Dermis blood vessel endothelial cell (primary cell): ENCODE measurements around the gene FGFR2. TPM values are rescaled to one million over a fixed set of nuclear protein-coding genes. Genes with fewer than 3 reads are reported as not detected.

Source experiments
- DNase-seq: peaks from one replicate; pipeline ENCODE4 v3.0.0; 2010
- total RNA-seq: library from RNA; depleted of rRNA; stranded (reverse); fragments of >200 nt; gene quantifications from 2 replicates; pipeline ENCODE4 v1.2.3, GENCODE V29; 2014

Gene FGFR2
- total RNA-seq, 1 donor from 2014 or later: 1.7 TPM

DNA sequence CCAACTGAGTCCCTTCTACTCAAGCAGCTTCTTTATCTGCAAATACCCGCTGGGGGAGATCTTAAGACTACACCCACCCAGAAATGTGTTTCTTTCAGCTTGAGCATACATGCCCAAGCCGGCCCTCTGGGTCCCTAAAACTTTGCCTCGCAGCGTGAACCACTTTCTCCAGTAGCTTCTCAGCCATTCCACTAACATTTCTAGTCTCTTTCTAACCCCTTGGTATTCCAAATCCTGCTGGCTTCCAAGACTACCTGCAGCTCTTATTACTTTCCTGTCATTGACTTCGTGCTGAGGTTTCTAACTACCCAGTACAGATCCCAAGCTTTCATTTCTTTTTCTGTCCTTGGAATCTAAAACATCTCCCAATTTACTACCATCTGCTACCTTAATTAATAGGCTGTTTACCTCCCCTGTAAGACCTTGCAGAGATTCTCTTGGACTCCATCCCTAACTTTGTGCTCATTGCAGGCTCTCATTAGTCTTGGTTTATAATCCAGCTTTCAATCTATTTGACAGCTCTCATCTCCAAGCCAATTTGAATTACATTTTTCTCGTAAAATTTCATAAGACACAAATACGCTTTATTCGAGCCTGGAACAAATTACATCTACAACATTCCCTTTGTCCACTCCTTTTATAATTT lies 153.6 kb downstream of the FGFR2 start:
- no peak for DNase-seq

DNA sequence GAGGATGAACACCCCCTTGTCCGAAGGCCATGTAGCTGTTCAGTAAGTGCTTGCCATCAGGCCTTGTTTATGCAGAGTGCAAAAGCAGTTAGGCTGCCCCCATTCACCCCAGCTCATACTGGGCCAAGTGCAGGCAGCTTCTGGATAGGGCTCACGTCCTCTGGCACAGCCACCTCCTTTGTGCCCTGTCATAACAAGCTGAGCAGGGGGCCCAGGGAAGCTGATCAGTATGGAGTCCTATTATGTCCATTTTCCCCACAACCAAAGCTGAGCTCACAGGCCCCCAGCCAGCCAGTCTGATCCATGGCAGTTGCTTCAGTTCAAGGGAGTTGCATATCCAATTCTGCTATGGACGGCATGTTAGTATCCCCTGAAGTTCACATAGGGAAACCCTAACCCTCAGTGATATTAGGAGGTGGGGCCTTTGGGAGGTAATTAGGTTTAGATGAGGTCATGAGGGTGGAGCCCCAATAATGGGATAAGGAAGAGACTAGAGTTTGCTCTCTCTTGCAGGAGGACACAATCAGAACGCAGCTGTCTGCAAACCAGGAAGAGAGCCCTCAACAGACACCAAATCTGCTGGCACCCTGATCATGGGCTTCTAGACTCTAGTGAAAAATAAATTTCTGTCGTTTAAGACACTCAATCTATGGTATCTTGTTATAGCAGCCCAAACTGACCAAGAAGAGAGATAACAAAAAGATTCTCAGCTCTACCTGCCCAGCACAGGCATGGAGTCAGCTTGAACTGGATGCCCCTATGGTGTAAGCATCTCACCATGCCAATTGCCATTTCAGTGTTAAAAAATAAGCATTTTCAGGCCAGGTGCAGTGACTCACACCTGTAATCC lies 155.9 kb downstream of the FGFR2 start:
- DNase-seq: no peak

DNA sequence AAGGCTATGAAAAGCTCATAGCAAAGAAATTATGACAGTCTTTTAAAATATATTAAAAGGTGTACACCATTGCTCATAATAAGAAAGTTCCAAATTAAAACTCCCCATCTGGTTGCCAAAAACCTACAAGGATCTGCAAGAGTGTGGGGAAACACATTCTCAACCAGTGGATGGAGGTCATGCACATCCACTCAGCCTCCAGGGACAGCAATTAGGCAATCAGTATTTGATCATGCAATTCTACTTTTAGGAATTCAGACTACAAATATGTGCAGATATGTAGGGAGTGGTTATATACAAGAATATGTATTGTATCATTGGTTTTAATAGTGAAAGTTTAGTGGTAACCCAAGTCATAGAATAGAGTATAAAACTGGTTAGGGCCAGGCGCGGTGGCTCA lies 157.8 kb downstream of the FGFR2 start:
- no peak for DNase-seq

DNA sequence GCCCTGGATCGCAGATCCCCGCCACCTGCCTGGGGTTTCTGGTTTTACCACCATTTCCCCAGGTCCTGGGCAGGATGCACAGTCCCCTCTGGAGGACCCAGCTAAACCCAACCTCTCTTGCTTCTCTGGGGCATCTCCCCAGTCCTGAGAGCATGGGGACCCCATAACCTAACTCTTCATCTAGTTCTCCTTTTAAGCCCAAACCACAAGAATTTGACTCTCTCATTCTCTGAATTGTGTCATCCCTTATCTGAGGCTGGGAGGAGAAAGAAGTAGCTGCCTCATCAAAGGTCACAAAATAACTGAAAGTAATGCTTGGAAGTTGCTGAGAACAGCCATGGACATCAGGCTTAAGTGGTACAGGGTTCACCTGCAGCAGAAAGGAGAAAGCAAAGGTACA lies 159.9 kb downstream of the FGFR2 start:
- DNase-seq: no peak

DNA sequence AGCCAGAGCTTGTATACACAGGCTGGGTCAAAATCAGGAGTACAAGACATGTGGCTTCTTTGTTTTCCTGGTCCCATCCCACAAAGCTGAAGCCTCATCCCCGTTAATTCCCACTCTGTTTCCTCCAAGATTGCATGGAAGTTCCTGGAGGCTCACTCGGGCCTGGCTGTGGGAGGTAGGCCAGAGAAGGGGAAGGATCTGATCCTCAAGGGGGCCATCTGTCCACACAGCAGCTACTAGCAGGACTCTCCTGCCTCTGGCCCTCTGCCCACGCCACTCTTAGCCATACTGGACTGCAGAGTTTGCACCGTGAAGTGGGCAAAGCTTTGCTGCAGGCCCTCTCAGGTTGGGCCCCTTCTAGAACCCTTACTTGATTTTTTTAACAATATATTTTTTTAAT lies 160.6 kb downstream of the FGFR2 start:
- no peak for DNase-seq

DNA sequence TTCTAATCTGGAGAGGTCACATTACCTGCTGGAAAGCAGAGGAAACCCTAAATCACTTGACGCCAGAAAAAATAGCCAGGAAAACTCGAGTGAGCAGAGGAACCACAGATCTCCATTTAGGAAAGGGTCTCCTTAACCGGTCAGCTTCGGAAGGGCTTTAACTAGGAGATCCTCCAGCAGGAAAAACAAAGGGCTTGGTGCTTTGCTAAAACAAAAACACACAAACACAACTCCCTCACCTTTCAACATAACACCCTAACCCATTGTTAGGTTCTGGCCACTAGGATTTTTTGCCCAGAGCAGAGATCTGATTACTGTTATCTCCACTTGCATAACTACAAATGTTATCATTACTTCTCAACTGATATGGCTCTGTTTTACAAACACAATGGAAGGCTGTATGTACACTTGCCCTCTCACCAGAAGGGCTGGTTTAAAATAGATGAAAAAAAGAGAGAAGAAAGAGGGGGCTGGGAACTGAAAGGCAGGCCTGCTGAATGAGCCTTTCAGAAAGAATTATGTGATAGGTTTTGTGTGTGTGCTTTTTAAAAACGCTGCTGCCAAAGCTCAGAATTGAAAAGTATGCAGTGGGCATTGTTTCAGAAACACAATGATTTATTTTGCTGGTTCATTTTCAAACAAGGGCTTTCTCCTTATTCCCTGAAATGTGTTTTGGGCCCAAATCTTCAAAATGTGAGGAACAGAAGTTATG lies 161.5 kb downstream of the FGFR2 start:
- no peak for DNase-seq

GRCh38 chr10:121436281-121436629 lies 162.0 kb downstream of the FGFR2 start:
- no peak for DNase-seq

DNA sequence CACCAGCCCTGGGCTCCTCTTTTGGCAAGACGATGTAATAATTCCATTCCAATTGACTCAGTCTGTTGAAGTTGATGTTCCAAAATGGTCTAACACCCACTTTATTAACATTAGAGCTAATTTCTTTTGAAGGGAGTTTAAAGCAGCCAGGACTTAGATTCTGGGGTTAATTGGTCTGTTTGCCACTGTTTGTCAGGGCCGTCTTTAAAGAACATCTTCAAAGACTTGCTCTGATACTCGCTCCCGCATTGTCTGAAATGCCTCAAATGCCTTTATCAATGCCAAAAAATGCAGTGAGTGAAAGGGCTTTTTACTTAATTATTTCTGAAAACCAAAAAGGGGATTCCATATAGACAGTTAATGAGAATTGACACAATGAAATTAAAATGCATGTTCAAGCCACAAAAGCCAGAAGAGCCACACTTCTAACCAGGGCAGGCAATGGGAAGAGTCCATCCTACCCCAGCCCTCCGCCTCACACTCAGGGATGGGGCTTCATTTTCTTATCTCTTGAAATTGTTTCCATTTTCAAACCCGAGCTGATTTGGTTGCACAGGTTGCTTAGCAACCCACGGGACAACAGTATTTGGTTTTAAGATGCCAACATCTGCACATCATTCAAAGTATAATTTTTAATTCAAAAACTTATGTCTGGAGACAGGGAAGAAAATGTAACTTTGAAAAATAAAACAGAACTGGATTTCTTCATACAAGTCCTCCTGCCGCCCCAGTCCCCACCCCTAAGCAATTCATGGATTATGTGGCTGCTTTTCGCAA lies 163.0 kb downstream of the FGFR2 start:
- no peak for DNase-seq

GRCh38 chr10:121433965-121434364 lies 164.3 kb downstream of the FGFR2 start:
- no peak for DNase-seq

DNA sequence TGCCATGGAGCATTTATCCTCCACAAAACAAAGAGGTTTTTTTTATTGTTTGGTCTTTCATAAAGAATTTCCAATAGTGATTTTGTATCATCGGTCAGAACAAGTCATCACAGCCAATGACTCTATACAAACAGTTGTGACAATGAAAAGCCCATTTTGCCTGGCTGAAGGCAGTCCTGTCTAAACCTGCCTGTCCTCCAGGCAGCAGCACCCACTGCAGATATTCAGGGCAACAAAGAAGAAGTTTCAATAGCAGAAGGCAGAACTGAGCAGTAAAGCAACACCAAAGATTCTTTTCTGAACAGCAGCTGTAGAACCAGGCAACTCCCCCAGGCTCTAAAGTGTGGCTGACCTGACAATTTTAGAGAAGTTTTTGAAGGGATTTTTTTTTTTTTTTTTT lies 169.4 kb downstream of the FGFR2 start:
- no peak for DNase-seq
